Chondrocyte (in vitro differentiated cells): ENCODE measurements around the gene OSBPL5. TPM values are rescaled to one million over a fixed set of nuclear protein-coding genes. Genes with fewer than 3 reads are reported as not detected.

Experiments used
- DNase-seq: peaks from one replicate; pipeline ENCODE4 v3.0.0; 2021; ENCODE audit warnings: mixed read lengths, low spot score
- H3K27ac Mint-ChIP-seq: one replicate; pipeline ENCODE4 v1.8.0; 2021; ENCODE audit warnings: mild to moderate bottlenecking, moderate library complexity, mixed read lengths; ENCODE audit not compliant: unreplicated experiment
- H3K27me3 Mint-ChIP-seq: 2 replicates; pipeline ENCODE4 v1.8.0; 2021; ENCODE audit warnings: low read depth, mixed read lengths
- H3K36me3 Mint-ChIP-seq: 2 replicates; pipeline ENCODE4 v1.8.0; 2021; ENCODE audit warnings: low read depth, mixed read lengths
- H3K4me1 Mint-ChIP-seq: 2 replicates; pipeline ENCODE4 v1.8.0; 2021; ENCODE audit warnings: low read depth, mild to moderate bottlenecking, mixed read lengths
- H3K4me3 Mint-ChIP-seq: one replicate; pipeline ENCODE4 v1.8.0; 2021; ENCODE audit warnings: mild to moderate bottlenecking, moderate library complexity, mixed read lengths; ENCODE audit not compliant: unreplicated experiment
- H3K9me3 Mint-ChIP-seq: 2 replicates; pipeline ENCODE4 v1.8.0; 2021; ENCODE audit warnings: low read depth, mixed read lengths
- CTCF ChIP-seq: fragments of 200-600 bp; sonication (generic); IDR thresholded peaks from 2 replicates; pipeline ENCODE4 v1.5.0; 2021; ENCODE audit warnings: antibody characterized with exemption, mild to moderate bottlenecking, moderate library complexity
- total RNA-seq: library from RNA; stranded (reverse); gene quantifications from 3 replicates; pipeline ENCODE4 v1.2.1, GENCODE V29; 2021

The OSBPL5 gene
- total RNA-seq, 1 donor from 2014 or later, result 43.9 TPM

DNA sequence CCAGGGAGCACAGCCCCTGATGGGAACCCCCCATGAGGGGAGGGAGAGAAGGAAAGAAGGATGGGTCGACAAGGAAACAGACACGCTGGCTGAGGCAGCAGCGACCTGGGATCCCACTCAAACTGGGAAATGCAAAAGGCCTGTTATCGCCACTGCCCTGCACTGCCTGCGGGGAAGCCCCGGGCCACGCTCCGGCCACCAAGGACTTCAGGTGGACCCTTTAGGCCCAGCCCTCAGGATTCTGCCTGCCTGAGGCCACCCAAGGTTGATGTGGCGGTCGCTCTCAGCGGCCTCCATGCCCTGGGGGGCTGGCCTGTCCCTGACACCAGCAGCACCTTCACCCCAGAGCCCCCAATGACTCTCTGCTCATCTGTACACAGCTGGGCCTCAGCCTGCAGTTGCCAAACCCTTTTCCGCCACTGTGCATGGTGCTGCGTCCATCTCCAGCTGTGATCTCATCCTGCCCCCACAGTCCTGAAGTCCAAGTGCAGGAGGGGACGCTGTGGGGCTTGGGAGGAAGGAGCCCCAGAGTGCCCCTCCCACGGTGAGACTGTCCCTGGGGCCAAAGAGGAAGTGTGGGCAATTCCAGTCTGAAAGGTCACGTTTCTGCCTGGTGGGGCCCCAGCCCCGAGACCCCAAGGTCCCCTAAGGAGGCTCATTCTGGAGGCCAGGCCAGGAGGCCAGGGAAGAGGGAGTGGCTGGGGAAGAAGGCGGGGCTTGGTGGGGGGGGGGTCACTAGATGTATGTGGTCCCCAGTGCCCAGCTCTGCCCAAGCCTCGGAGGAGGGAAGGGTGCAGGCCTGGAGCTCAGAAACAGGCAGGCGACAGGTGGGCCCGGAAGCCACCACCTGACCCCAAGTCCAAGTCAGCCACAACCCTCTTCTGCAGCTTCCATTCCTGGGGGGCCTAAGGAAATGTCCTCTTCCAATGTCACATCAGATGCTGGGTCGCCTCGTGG is 31.6 kb downstream of the OSBPL5 start:
- no peaks in the 10 kb centered on the region for H3K9me3 Mint-ChIP-seq
- H3K4me1 Mint-ChIP-seq, result no peaks in the 10 kb centered on the region
- TF ChIP-seq CTCF, result no peak
- peaks cover 4% of the 10 kb centered on the region for H3K36me3 Mint-ChIP-seq
- H3K27ac Mint-ChIP-seq, result no peak overlapping the region
- H3K4me3 Mint-ChIP-seq, result no peak overlapping the region
- H3K27me3 Mint-ChIP-seq, result no peaks in the 10 kb centered on the region
- DNase-seq, result no peak

- Mint-ChIP-seq H3K4me3 (no peak overlapping the region), H3K27ac (no peak overlapping the region), H3K4me1 (no peaks in the 10 kb centered on the region), H3K36me3 (peaks cover 4% of the 10 kb centered on the region), H3K27me3 (no peaks in the 10 kb centered on the region), H3K9me3 (no peaks in the 10 kb centered on the region)
- DNase-seq, result no peak
- no peak for TF ChIP-seq CTCF
Observed at GRCh38 chr11:3132831-3133260, 32.3 kb downstream of the OSBPL5 start.

GRCh38 chr11:3132271-3132781 is 32.8 kb downstream of the OSBPL5 start:
- no peaks in the 10 kb centered on the region for H3K9me3 Mint-ChIP-seq
- no peak for TF ChIP-seq CTCF
- H3K36me3 Mint-ChIP-seq, result peaks cover 4% of the 10 kb centered on the region
- no peaks in the 10 kb centered on the region for H3K4me1 Mint-ChIP-seq
- H3K4me3 Mint-ChIP-seq, result no peak overlapping the region
- no peak overlapping the region for H3K27ac Mint-ChIP-seq
- no peak for DNase-seq
- no peaks in the 10 kb centered on the region for H3K27me3 Mint-ChIP-seq

- no peak for DNase-seq
- Mint-ChIP-seq H3K4me1 (no peaks in the 10 kb centered on the region), H3K36me3 (peaks cover 4% of the 10 kb centered on the region), H3K9me3 (no peaks in the 10 kb centered on the region), H3K27ac (no peak overlapping the region), H3K27me3 (no peaks in the 10 kb centered on the region), H3K4me3 (no peak overlapping the region)
- no peak for TF ChIP-seq CTCF
Observed at GRCh38 chr11:3131330-3131941, 33.7 kb downstream of the OSBPL5 start.

DNA sequence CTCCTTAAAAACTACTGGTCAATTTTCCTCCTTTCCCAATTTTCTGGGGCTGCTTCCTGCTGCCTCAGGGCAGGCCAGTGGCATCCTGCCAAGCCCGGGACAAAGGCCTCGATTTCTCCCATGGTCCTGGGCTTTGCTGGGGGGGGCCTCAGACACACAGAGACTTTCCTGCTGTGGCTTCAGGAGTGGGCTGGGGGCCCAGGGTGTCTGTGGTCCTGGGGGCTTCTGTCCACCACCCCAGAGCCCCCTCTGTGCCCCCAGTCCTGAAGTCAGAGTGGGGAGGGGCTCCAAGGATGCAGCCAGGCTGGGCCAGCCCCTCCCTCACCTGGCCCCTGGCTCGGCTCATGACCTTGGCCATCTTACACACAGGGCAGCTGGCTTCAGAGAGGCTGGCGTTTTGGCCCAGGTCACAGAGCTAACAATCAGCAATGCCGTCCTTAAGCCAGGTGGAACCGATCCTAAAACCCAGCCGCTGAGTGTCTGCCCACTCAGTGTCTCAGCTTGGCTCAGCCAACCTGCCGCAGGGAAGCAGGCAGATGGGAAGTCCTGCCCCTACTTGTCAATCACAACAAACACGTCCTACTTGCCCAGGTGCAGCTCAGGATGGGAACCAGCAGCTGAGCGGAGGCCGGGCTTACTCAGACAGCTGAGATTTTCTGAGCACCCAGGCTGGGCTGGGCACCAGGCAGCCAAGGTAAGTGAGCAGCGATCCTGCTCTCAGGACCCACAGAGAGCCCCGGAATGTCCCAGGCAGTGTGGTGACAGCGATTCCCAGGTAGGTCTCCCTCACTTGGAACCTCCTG is 34.6 kb downstream of the OSBPL5 start:
- Mint-ChIP-seq H3K9me3 (no peaks in the 10 kb centered on the region), H3K27ac (no peak overlapping the region), H3K4me1 (no peaks in the 10 kb centered on the region), H3K4me3 (no peak overlapping the region), H3K36me3 (peaks cover 4% of the 10 kb centered on the region), H3K27me3 (no peaks in the 10 kb centered on the region)
- no peak for TF ChIP-seq CTCF
- DNase-seq, result no peak
